PC-9 (cell line): ENCODE data around the gene VDAC1. TPM values are rescaled to one million over a fixed set of nuclear protein-coding genes. Genes with fewer than 3 reads are reported as not detected.

Experiments
- BruUV-seq: library from RNA; stranded (reverse); fragments of 400-500 nt; replicated peaks from 2 replicates; lab custom pipeline; 2021; lab: Mats Ljungman, UMichigan
- CTCF ChIA-PET: fragments of 300-600 bp; sonication (Branson Sonifier 250); formaldehyde crosslinking; loops from one replicate; lab custom pipeline; 2022; ENCODE audit warnings: antibody characterized with exemption; lab: Charles Lee
- POLR2A ChIA-PET: fragments of 300-600 bp; sonication (Branson Sonifier 250); formaldehyde crosslinking; loops from one replicate; lab custom pipeline; 2022; ENCODE audit warnings: antibody characterized with exemption; ENCODE audit not compliant: unreplicated experiment; lab: Charles Lee
- DNase-seq, 2 experiments: peaks; one replicate each; pipeline versions ENCODE4 v3.0.0 to v3.0.0-alpha.2; 2015 to 2022; ENCODE audit warnings: mixed read lengths in 1 of 2
- H2AFZ ChIP-seq: fragments of 200-600 bp; sonication (generic); 2 replicates; pipeline ENCODE4 v1.8.1; 2017; ENCODE audit warnings: antibody characterized with exemption
- H3F3A ChIP-seq: fragments of 200-600 bp; sonication (generic); 2 replicates; pipeline ENCODE4 v1.8.1; 2017; ENCODE audit warnings: antibody characterized with exemption, mild to moderate bottlenecking, low read depth; ENCODE audit not compliant: insufficient read depth
- H3K27ac ChIP-seq: fragments of 200-600 bp; sonication (generic); 2 replicates; pipeline ENCODE4 v1.6.1; 2016; ENCODE audit warnings: mixed run types
- H3K27me3 ChIP-seq: fragments of 200-600 bp; sonication (generic); 2 replicates; pipeline ENCODE4 v1.6.1; 2016; ENCODE audit warnings: low read depth, mixed run types; ENCODE audit not compliant: insufficient read depth
- H3K36me3 ChIP-seq: fragments of 200-600 bp; sonication (generic); 2 replicates; pipeline ENCODE4 v1.6.1; 2016; ENCODE audit warnings: low read depth, mixed run types
- H3K4me1 ChIP-seq: fragments of 200-600 bp; sonication (generic); replicated peaks from 2 replicates; pipeline ENCODE4 v1.6.1; 2016; ENCODE audit warnings: mixed run types; ENCODE audit not compliant: insufficient read depth
- H3K4me2 ChIP-seq: fragments of 200-600 bp; sonication (generic); 2 replicates; pipeline ENCODE4 v1.6.1; 2017; ENCODE audit warnings: mixed run types
- H3K4me3 ChIP-seq: fragments of 200-600 bp; sonication (generic); 2 replicates; pipeline ENCODE4 v1.6.1; 2016; ENCODE audit warnings: mixed run types
- H3K79me2 ChIP-seq: fragments of 200-600 bp; sonication (generic); 2 replicates; pipeline ENCODE4 v1.6.1; 2017; ENCODE audit warnings: low read depth, mixed run types
- H3K9me2 ChIP-seq: fragments of 200-600 bp; sonication (generic); 2 replicates; pipeline ENCODE4 v1.8.1; 2017; ENCODE audit warnings: mild to moderate bottlenecking; ENCODE audit not compliant: insufficient read depth
- H3K9me3 ChIP-seq: fragments of 200-600 bp; sonication (generic); 2 replicates; pipeline ENCODE4 v1.8.1; 2016; ENCODE audit warnings: low read depth; ENCODE audit not compliant: insufficient read depth
- H4K20me1 ChIP-seq: fragments of 200-600 bp; sonication (generic); 2 replicates; pipeline ENCODE4 v1.8.1; 2017; ENCODE audit not compliant: insufficient read depth
- EZH2 ChIP-seq: fragments of 200-600 bp; sonication (generic); IDR thresholded peaks from 2 replicates; pipeline ENCODE4 v1.8.0; 2017; ENCODE audit warnings: antibody characterized with exemption, low read depth
- intact Hi-C: fragments of 100-400 bp; cut with micrococcal nuclease; formaldehyde crosslinking; loops from one replicate; pipeline ENCODE4 v1.10.0; 2022; ENCODE audit not compliant: unreplicated experiment
- total RNA-seq: library from RNA; stranded (reverse); gene quantifications from 2 replicates; pipeline ENCODE4 v1.2.3, GENCODE V29; 2021
- TF ChIP-seq, protein P1 (sequence below): fragments of 200-600 bp; sonication (generic); conservative IDR thresholded peaks from 2 replicates; pipeline ENCODE4 v1.6.1; 2017; ENCODE audit warnings: mixed run types, antibody characterized with exemption, mild to moderate bottlenecking, moderate library complexity

The VDAC1 gene
- total RNA-seq, 1 experiment from 2014 or later: 228 TPM

DNA sequence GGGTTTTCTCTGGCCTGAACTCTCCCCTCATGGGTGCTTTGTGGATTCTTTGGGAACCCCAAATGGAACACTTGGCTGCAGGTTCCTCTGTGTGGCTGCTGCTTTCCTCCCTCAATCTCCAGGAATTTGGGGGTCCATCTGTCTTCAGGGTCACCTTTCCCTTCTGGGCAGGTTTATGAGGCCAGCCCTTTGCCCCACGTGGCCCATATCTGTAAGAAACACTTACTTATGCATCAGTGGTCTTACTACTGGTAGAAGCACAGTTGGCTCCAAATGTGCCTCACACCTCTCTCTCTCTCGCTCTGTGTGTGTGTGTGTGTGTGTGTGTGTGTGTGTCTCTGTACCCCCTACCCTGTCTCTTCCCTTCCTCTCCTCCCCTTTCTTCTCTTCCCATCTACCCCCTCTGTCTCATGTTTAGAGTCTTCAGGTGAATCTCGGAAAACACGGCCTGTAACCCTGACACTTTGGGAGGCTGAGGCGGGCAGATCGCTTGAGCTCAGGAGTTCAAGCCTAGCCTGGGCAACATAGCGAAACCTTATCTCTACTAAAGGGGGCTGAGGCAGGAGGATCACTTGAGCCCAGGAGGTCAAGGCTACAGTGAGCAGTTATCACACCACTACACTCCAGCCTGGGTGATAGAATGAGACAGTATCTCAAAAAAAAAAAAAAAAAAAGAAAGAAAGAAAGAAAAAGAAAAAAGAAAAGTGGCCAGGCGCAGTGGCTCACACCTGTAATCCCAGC lies 63.1 kb downstream of the VDAC1 start:
- BruUV-seq: no TSS peak
- intact Hi-C loops: no loop called here
- CTCF ChIA-PET: no interaction called here
- Histone ChIP-seq H3K4me1 (peaks cover 55% of the 10 kb centered on the region), H3F3A (peaks cover 38% of the 10 kb centered on the region), H2AFZ (no peak overlapping the region), H3K27me3 (no peaks in the 10 kb centered on the region), H3K4me2 (no peak overlapping the region), H3K27ac (no peak overlapping the region), H3K9me2 (no peaks in the 10 kb centered on the region), H3K36me3 (no peaks in the 10 kb centered on the region), H4K20me1 (no peaks in the 10 kb centered on the region), H3K79me2 (no peaks in the 10 kb centered on the region), H3K9me3 (no peaks in the 10 kb centered on the region; the same call in 1 of the 2 replicates), H3K4me3 (no peak overlapping the region)
- POLR2A ChIA-PET: no interaction called here
- no peak for DNase-seq
- TF ChIP-seq, protein P1, sequence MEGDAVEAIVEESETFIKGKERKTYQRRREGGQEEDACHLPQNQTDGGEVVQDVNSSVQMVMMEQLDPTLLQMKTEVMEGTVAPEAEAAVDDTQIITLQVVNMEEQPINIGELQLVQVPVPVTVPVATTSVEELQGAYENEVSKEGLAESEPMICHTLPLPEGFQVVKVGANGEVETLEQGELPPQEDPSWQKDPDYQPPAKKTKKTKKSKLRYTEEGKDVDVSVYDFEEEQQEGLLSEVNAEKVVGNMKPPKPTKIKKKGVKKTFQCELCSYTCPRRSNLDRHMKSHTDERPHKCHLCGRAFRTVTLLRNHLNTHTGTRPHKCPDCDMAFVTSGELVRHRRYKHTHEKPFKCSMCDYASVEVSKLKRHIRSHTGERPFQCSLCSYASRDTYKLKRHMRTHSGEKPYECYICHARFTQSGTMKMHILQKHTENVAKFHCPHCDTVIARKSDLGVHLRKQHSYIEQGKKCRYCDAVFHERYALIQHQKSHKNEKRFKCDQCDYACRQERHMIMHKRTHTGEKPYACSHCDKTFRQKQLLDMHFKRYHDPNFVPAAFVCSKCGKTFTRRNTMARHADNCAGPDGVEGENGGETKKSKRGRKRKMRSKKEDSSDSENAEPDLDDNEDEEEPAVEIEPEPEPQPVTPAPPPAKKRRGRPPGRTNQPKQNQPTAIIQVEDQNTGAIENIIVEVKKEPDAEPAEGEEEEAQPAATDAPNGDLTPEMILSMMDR: no peak
- no peak for TF ChIP-seq EZH2

DNA sequence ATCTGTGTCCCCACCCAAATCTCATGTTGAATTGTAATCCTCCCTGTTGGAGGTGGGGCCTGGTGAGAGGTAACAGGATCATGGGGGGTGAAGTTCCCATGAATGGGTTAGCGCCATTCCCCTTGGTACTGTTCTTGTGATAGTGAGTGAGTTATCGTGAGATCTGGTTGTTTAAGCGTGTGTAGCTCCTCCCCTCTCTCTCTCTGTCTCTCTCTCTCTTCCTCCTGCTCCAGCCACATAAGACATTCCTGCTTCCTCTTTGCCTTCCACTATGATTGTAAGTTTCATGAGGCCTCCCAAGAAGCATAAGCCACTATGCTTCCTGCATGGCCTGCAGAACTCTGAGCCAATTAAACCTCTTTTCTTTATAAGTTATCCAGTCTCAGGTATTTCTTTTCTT lies 65.1 kb downstream of the VDAC1 start:
- H3K4me2 ChIP-seq: peak overlapping the region; percentile 62
- no peaks in the 10 kb centered on the region for H3K36me3 ChIP-seq
- no peak for DNase-seq
- POLR2A ChIA-PET: no interaction called here
- H3K79me2 ChIP-seq: no peaks in the 10 kb centered on the region
- no peak overlapping the region for H2AFZ ChIP-seq
- H3K27me3 ChIP-seq: no peaks in the 10 kb centered on the region
- TF ChIP-seq EZH2: no peak
- TF ChIP-seq, protein P1: no peak
- no peaks in the 10 kb centered on the region for H3K9me2 ChIP-seq
- peaks cover 57% of the 10 kb centered on the region for H3K4me1 ChIP-seq
- H3K4me3 ChIP-seq: 0 out of 2 replicates have a peak overlapping the region, but pooled peaks have one; percentile 8
- H3K9me3 ChIP-seq: no peaks in the 10 kb centered on the region; the same call in 1 of the 2 replicates
- CTCF ChIA-PET: no interaction called here
- intact Hi-C loops: no loop called here
- H3F3A ChIP-seq: peaks cover 38% of the 10 kb centered on the region
- peak overlapping the region; percentile 99 for H3K27ac ChIP-seq
- H4K20me1 ChIP-seq: no peaks in the 10 kb centered on the region
- BruUV-seq: no TSS peak

DNA sequence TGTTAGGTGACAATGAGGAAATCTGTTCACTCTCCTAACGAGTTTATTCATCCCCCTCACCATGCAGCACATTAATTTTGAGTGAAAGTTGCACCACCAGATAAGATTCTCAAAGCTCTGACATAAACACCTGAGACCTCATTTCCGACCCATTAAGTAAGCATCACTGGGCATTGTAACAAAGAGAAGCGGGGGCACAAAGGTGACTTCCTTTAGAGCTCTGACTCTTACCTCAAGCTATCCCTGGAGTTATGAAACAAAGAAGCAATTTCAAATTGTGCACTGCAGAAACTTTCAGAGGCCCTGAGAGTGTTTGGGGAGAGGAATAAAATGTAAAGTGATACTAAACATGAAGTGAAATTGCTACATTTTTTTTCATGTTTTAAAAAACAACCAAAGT lies 65.8 kb downstream of the VDAC1 start:
- Histone ChIP-seq H3K4me3 (0 out of 2 replicates have a peak overlapping the region, but pooled peaks have one; percentile 8), H3K36me3 (no peaks in the 10 kb centered on the region), H3K4me2 (peak overlapping the region; percentile 62), H3K4me1 (peaks cover 57% of the 10 kb centered on the region), H2AFZ (no peak overlapping the region), H4K20me1 (no peaks in the 10 kb centered on the region), H3F3A (peaks cover 38% of the 10 kb centered on the region), H3K79me2 (no peaks in the 10 kb centered on the region), H3K9me2 (no peaks in the 10 kb centered on the region), H3K9me3 (no peaks in the 10 kb centered on the region; the same call in 1 of the 2 replicates), H3K27ac (peak overlapping the region; percentile 99), H3K27me3 (no peaks in the 10 kb centered on the region)
- CTCF ChIA-PET: interaction anchor here (0.7 kb wide), 1 partner anchor 32 kb away, joined by 6 read pairs; no protein-coding TSS in a partner anchor
- POLR2A ChIA-PET: no interaction called here
- intact Hi-C loops: no loop called here
- TF ChIP-seq, protein P1: no peak
- TF ChIP-seq EZH2: no peak
- DNase-seq: peak; percentile 9 to 98
- BruUV-seq: no TSS peak
